DMS79 (cell line): Measurements from ENCODE around the gene HENMT1.
A peak's percentile ranks its signal among the peaks of the same experiment; 100 is the strongest.
"Not testable (repeated sequence)": the region's sequence is repeated elsewhere in the genome, so short reads cannot be mapped to it uniquely, and the experiment has no call there.

ENCODE experiments used
- DNase-seq: peaks from one replicate; lab custom pipeline; 2025; lab: John Stamatoyannopoulos, UW

Gene HENMT1

DNA sequence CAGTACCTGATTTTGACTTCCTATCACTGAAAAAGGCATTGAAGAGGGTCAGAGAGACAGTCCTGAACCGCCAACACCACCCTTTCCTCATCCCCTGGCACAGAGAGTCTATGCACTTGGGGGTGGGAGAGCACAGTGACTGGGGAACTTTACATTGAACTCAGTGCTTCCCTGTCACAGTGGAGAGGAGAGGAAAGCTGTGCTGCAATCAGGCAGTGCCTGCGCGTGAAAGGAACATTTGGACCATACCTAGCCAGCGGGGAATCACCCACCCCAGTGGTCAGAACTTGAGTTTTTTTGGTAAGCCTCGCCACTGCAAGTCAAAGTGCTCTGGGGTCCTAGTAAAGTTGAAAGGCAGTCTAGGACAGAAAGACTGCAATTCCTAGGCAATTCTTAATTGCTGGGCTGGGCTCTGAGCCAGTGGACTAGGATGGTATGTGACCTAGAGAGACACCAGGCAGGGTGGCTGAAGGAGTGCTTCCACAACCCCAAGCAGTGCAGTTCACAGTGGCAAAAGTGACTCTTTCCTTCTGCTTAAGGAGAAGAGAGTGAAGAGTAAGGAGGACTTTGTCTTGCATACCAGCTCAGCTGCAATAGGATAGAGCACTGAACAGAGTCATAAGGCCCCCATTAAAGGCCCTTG, 9.4 kb upstream of the HENMT1 start:
- DNase-seq = no peak

DNA sequence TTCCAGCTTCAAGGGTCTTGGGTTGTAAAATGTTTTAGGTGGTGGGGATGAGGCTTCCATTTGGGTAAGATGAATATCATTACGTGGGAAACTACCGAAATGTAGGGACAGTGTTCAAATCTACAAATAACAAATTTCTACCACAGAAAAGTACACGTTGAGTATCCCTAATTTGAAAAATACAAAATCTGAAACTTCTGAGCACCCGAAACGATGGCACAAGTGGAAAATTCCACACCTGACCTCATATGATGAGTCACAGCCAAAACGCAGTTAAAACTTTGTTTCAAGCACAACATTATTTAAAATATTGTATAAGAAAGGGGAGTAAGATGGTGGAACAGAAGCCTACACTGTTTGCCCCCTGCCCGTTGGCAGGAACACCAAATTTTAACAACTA, 8.8 kb upstream of the HENMT1 start:
- no peak for DNase-seq

DNA sequence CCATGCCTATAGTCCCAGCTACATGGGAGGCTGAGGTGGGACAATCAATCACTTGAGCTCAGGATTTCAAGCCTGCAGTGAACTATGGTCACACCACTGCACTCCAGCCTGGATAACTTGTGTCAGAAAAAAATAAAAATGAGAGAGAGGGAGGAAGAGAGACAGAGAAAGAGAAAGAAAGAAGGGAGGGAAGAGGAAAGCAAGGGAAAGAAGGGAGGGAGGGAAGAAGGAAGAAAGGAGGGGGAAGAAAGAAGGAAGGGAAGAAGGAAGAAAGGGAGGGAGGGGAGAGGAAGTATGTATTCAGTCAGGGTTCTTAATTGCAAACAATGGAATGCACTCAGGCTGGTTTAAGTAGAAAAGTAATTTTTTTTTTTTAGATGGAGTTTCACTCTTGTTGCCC, 7.9 kb upstream of the HENMT1 start:
- DNase-seq = no peak

DNA sequence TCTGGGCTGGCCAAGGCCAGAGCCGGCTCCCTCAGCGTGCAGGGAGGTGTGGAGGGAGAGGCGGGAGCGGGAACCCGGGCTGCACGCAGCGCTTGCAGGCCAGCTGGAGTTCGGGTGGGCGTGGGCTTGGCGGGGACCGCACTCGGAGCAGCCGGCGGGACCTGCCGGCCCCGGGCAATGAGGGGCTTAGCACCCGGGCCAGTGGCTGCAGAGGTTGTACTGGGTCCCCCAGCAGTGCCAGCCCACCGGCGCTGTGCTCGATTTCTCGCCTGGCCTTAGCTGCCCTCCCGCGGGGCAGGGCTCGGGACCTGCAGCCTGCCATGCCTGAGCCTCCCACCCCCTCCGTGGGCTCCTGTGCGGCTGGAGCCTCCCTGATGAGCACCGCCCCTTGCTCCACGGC, 6.5 kb upstream of the HENMT1 start:
- DNase-seq = not testable (repeated sequence)

DNA sequence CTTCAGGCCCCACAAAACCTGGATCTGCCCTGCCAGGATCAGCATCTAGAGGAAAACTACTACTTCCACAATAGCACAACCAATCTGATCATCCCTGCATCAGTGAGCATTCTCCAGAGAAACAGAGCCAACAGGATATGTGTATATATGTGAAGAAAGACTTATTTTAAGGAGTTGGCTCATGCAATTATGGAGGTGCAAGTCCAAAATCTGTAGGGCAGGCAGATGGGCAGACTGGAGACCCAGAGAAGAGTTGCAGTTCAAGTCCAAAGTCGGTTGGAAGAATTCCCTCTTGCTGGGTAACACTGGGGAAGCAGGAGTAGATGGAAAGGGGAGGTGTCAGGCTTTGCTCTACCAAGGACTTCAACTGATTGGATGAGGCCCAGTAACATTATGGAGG, 4.9 kb upstream of the HENMT1 start:
- no peak for DNase-seq

DNA sequence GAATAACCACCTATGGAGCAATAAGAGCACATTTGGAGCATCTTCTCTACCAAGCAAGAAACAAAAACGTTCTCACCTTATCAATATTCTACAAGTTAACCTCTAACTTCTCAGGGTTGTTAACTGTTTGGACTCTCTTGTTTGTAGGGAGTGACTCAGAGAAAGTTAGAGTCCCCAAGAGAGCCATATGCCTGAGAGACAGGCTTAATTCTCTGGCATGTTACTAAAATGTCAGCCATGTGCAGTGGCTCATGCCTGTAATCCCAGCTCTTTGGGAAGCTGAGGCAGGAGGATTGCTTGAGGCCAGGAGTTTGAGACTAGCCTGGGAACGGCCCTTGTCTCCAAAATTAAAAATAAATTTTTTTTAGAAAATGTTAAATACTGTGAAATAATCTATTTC, 4.2 kb upstream of the HENMT1 start:
- DNase-seq = no peak

DNA sequence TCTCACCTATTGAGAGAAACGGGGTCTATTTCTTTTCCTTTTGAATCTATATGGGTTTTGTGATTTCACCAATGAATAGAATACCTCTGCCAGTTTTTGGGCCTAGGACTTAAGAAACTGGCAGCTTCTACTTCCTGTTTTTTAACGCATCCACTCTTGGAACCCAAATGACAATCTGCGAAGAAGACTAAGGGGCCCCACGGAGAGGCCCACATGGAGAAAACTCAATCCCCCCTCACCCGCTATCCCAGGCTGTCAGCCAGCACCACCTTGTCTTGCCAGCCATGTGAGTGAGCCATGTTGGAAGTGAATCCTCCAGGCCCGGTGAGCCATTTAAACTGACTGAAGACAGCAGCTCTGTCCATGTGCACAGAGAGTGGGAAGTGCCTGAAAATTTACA, 3.6 kb upstream of the HENMT1 start:
- no peak for DNase-seq

DNA sequence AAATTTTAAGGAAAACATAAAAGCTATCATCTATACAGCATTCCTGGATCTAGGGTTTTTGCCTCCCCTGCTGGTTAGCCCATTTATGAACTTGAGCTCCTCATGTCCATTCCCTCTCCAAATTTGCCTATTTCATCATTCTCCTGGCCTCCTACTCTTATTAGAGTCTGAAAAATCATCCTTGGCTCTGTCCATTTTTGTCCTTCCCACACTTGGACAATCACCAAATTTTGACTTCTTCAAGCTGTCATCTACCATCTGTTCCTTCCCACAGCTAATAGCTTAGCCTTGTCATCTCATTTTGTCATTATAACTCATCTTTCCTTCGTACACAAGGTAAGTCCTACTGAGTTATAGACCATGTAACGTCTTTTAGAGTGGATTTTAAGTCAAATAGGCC, 2.2 kb upstream of the HENMT1 start:
- no peak for DNase-seq

DNA sequence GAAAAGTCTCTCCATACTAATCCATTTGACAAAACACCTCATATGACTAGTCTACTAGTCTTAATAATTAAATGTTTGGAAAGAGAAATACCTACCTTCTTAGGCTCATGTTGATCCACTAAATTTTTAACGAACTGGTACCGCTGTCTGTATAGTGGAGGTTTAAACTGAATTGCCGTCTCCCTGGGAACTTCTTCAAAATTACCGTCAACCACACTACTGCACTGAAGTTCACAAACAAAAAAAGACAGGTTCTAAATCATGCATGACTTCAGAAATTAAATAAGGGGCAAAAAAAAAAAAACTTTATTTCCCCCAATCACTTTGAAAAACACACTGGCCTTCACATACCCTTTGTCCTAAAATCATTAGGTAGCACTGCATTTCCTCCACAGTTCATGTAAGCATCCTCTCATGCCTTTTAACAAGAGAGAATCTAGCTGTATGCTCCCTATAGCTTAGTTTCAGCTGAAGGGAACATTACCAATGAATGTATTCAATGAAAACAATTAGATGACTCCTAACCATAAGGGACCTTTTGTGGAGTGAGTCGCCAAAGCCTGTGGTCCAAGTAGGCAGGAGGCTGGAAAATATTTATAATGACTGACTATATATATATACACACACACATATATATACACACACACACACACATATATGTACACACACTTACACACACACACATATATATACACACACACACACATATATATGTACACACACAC, 3.4 kb downstream of the HENMT1 start:
- no peak for DNase-seq

DNA sequence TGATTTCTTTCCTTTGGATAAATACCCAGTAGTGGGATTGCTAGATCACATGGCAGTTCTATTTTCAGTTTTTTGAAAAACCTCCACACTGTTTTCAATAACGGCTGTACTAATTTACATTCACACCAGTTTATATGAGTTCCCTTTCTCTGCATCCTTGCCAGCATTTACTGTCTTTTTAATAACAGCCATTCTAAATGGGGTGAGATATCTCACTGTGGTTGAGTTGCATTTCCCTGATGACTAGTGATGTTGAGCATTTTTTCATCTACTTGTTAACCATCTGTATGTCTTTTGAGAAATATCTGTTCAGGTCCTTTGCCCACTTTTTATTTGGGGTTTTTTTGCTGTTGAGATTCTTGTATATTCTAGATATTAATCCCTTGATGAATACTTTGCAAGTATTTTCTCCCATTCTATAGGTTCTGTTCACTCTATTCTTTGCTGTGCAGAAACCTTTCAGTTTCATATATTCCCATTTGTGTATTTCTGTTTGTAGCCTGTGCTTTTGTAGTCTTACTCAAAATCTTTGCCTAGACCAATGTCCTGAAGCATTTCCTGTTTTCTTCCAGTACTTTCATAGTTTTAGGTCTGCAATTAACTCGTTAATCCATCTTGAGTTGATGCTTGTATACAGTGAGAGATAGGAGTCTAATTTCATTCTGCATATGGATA, 7.3 kb downstream of the HENMT1 start:
- no peak for DNase-seq

DNA sequence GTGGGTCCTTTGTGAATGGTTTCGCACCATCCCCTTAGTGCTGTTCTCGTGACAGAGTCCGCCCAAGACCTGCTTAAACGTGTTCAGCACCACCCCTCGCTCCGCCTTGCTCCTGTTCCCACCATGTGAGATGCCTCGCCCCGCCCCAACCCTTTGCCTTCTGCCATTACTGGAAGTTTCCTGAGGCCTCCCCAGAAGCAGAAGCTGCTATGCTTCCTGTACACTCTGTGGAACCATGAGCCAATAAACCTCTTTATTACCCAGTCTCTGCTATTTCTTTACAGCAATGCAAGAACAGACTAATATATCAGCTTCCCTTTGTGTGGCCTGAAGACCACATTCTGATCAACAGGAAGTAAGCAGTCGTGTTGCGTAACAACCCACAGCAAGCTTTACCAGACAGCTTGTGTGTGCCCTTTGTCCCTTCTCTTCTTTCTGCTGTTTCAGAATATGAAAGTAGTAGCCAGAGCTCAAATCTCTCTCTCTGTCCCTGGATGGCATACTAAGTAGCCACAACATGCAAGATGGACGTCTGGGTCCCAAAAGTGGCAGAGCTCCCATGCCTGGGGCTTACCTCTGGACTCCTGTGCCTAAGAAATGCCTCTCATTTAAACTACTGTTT, 14.1 kb downstream of the HENMT1 start:
- DNase-seq = no peak

DNA sequence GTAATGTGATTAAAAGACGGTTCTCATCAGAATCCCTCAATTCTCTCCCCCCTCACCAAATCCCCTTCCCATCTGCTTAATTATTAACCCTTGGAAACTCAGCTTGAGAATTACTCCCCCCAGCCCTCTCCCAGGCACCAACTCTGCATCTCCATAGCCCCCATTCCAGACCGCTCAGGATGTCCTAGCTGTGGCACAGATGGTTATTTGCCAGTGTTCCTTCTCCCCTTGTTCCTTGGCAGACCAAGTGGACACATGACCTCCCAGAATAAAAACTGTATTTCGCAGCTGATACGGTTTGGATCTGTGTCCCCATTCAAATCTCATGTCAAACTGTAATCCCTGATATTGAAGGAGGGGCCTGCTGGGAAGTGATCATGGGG, 14.6 kb downstream of the HENMT1 start:
- no peak for DNase-seq

DNA sequence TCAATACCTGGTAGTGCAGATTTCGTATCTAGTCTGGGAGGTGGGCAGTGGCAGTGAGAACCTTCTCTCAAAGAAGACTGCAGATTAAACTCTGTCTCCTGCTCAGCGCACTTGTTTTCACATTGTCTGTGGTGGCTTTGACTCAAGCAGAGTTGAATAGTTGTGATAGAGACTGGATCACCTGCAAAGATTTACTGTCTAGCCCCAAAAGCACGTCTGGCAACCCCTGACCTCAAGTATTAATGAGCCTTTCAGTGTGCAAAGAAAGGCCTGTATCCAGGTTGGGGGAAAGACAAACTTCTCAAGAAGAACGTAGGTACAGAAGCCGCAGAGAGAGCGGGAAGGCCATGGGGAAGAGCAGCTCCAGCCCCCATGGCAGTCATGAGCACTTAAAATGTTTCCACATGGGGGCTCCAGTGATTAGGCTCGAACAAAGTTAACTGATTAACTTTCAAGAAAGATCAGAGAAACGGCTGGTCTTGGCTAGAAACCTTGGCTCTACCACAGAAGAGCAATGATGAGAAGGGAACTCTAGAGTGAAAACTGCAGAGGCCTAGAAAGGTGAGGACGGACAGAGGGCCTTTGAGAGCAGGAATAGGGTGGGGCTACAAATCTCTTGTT, 15.2 kb downstream of the HENMT1 start:
- DNase-seq = no peak

DNA sequence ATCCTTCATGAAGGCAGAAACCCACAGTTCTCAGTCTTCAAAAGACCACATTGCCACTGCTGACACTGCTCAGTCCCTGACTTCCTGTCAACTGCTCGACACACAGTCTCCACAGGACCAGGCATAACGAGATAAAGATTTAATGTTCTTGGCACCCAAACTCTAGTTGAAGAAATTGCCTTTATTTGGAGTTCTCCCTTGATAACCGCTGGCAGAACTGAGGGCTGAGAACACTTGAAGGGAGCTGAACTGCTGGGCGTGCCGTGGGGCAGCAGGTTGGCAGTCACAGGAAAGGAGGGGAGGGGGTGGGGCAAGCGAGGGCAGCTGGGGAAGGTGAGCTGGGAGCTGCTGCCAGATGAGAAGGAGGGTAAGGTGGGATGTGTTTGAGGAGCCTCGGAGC, 15.9 kb downstream of the HENMT1 start:
- peak; percentile 21 for DNase-seq

DNA sequence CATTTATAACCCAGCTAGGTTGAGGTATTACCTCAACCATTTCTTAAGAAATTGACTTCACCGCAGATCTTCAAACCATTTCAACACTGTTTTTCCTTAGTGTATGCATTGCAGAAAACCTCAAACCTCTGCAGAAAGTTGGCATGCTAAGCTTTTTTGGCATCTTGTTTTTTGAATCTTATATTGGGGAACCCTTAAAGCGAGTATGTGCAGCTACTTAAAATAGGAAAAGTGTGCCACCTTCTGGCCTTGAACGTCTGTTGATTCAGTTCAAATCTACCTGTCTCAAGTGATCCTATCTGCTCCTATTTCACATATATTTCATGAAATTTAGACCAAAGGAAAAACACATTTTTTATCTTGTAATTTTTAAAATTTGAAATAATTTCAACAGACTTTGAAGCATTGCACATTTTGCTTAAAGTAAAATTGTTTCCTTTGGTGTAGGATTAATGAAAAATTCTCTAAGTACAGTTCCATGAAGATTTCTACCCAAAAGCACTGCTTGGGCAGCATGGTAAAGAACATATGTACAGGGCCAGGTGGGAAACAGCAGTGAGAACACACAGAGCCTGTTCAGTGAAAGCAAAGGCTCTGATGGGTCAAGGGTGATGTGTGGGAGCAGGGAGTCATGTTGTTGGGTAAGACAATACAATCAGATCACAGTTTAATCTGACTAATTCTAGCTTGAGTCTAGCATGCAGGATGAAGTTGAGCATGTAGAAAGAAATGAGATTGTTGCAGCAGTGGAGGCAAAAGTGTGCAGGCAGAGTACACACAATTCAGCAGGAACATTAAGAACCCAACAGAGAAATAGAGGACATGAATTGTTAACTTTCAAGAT, 17.2 kb downstream of the HENMT1 start:
- peak; percentile 47 for DNase-seq

DNA sequence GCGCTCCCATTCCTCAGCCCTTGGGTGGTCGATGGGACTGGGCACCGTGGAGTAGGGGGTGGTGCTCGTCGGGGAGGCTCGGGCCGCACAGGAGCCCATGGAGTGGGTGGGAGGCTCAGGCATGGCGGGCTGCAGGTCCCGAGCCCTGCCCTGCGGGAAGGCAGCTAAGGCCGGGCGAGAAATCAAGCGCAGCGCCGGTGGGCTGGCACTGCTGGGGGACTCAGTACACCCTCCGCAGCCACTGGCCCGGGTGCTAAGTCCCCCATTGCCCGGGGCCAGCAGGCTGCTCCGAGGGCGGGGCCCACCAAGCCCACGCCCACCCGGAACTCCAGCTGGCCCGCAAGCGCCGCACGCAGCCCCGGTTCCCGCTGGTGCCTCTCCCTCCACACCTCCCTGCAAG, 20.0 kb downstream of the HENMT1 start:
- not testable (repeated sequence) for DNase-seq

DNA sequence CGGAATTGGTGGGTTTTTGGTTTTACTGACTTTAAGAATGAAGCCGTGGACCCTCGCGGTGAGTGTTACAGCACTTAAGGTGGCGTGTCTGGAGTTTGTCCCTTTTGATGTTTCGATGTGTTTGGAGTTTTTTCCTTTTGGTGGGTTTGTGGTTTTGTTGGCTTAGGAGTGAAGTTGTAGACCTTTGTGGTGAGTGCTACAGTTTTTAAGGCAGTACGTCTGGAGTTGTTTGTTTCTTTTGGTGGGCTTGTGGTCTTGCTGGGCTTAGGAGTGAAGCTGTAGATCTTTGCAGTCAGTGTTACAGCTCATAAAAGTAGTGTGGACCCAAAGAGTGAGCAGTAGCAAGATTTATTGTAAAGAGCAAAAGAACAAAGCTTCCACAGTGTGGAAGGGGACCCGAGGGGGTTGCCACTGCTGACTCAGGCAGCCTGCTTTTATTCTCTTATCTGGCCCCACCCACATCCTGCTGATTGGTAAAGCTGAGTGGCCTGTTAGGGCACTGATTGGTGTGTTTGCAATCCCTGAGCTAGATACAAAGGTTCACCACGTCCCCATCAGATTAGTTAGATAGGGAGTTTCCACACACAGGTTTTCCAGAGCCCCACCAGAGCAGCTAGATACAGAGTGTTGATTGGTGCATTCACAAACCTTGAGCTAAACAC, 20.9 kb downstream of the HENMT1 start:
- no peak for DNase-seq

DNA sequence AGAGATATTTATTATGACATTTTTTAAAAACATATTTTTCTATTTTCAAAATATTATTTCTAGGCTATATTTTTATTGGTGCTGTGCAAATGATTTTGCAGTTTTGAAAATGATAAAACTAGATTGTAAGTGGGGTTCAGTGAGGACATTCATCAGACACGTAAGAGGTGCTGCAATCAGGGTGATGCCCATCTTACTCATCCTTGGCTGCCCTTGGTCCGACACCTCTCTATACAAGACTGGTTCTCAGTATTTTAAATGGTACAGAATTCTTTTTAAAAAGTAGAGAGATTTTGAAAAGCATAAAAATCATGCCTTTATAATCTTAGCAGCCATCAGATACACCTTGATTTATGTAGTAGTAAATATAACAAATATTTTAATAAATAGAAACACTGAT, 24.0 kb downstream of the HENMT1 start:
- no peak for DNase-seq

DNA sequence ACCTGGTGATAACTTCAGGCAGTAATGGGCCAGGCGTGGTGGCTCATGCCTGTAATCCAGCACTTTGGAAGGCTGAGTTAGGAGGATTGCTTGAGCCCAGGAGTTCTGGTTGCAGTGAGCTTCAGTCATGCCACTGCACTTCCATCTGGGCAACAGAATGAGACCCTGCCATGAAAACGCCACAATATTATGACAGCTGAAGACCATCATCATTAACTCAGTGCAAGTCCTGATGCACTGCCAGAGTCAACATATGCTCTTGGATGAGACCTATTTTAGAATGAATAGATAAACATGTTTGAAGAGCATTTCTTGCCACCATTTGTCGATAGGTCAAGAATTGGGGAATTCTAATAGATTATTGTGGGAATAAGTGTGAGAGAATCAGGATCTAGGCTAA, 26.4 kb downstream of the HENMT1 start:
- DNase-seq = no peak

DNA sequence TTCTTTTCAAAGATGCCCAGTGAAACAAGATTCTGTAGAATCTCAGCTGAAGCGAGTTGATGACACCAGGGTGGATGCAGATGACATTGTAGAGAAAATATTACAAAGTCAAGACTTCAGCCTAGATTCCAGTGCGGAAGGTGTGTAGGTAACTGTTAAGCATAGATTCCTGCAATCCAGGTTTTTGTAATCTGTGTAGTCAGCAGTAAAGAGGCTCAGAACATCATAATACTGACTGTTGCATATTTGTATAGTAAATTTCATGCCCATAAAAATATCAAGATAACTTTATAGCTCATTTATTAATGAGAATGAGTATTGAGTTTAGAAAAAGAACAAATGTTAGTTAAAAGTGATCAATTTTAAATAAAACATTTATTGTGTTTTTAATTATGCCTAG, 32.2 kb downstream of the HENMT1 start:
- DNase-seq = no peak

DNA sequence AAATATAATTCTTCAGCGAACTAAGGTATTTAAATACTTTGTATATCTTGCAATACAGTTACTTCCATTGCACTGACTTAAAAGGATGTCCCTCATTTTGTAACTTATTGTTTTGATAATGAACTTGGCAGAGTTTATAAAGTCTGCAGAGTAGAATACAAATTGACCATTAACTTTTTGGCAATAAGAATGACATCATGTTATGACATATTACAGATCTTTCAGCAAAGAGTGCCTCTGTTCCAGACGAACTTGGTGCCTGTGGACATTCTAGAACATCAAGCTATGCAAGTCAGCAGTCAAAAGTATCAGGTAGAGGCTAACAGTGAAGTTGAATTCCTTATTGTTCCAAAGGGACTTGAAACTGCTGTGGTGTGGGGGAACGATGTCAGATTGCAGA, 32.9 kb downstream of the HENMT1 start:
- no peak for DNase-seq
